HG02759 (cell line): ENCODE results near the gene ITPKB.
A peak's percentile ranks its signal among the peaks of the same experiment; 100 is the strongest.
"Not testable (repeated sequence)": the region's sequence is repeated elsewhere in the genome, so short reads cannot be mapped to it uniquely, and the experiment has no call there.

Source experiments
- ATAC-seq: cut with Tn5 transposase; IDR thresholded peaks from one replicate; pipeline ENCODE4 v1.9.1; 2021; ENCODE audit warnings: mild to moderate bottlenecking, moderate library complexity; ENCODE audit not compliant: unreplicated experiment

The ITPKB gene

GRCh38 chr1:226732856-226733291, 6.2 kb downstream of the ITPKB start:
- no peak for ATAC-seq

DNA sequence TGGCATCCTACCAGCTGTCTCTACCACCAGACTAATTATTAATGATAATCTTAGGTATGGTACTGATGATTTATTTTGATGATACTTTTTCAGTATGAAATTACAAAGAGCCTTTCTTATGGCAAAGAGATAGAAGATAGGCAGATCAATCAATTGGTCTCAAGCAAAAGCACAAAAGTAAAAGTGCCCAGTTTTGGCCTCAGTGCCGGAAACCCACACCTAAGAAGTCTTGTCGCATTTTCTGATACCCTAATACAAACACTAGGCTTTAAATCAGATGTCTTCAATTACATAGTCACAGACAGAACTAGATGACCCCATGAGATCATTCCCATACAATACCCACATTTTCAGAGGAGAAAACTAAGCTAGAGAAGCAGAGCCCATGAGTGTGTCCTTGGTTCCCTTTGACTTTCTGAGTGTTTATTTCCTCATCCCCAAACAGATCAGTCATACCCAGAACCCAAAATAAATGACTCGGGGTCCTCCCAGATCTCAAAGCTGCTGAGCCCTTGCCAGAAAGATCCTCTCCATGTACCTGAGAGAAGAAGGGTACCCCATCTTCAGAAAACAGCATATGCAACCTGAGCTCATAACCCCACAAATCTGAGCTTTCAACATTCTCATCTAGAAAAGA, 7.7 kb downstream of the ITPKB start:
- ATAC-seq = no peak

DNA sequence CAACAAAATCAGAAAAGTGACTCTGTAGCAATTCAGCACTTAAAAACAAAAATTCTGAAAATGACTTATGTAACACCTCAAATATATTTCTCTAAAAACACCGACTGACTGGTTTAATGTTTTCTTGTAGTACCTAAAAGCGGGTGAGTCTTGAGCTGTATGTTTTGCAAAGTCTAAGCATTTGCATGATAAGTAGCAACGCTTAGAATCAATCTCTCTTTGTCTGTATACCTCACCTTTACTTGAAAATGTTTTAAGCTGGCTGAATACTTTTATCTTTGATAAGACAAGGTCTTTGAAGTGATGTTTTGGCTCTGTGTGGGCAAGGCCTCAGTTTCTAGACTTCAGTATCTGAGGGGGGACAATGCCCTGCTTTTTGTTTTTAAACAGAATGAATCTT, 8.2 kb downstream of the ITPKB start:
- ATAC-seq = no peak

DNA sequence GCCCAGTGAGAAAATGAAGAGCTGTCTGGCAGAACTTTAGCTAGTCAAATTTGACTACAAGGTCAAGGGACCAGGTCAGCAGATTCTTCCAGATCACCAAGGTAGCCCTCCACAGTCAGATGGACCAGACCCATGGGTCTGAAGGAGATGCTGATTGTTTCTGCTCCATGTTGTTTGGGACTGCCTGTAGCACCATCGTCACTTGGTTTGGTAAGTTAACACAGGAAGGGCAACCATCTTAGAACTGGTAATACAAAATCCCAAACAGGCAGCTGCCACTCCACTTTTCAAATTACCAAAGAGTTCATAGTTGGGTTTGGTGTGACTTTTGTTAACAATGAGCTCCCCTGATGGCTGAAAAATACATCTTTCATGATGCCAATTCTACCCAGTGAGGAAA, 9.0 kb downstream of the ITPKB start:
- ATAC-seq = no peak

GRCh38 chr1:226728448-226728847, 10.6 kb downstream of the ITPKB start:
- ATAC-seq = no peak

- no peak for ATAC-seq
Measured at GRCh38 chr1:226725897-226726267, 13.2 kb downstream of the ITPKB start.

DNA sequence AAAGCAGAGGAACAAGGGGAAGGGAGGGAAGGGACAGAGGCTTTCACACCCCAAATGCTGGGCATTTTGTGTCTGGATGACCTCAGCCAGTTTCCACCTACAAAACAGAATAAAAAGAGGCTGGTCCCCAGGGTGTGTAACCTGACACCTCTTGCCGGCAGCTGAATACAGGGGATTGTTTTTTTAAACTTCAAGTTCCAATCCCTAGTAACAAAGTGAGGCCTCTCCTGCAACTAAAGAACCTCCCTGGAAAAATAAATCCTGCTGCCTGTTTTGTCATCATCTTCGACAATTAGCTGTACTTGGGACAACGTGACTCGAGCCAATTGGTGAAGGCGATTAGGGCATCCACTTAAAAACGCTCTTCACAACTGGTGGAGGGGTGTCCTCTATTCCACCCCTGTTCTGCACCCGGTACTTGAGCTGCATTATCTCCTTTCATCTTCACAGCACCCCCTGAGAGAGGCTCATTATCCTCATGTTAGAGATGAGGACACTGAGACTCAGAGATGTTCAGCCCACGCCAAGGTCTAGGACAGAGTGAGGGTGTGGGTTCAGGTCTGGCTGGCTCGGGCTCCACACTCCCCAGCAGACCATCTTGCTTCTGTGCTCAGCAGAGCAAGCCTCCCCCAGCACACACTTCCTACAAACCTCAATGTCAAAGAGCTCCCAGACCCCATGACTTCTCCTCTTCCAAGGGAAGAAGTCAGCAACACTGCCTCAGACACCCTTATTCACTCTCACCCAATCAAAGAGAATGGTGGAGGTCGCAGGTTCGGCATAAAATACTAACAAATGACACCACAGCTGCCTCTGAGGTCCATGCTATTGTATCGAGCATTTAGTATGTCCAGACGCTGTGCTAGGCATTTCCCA, 15.2 kb downstream of the ITPKB start:
- ATAC-seq = no peak

DNA sequence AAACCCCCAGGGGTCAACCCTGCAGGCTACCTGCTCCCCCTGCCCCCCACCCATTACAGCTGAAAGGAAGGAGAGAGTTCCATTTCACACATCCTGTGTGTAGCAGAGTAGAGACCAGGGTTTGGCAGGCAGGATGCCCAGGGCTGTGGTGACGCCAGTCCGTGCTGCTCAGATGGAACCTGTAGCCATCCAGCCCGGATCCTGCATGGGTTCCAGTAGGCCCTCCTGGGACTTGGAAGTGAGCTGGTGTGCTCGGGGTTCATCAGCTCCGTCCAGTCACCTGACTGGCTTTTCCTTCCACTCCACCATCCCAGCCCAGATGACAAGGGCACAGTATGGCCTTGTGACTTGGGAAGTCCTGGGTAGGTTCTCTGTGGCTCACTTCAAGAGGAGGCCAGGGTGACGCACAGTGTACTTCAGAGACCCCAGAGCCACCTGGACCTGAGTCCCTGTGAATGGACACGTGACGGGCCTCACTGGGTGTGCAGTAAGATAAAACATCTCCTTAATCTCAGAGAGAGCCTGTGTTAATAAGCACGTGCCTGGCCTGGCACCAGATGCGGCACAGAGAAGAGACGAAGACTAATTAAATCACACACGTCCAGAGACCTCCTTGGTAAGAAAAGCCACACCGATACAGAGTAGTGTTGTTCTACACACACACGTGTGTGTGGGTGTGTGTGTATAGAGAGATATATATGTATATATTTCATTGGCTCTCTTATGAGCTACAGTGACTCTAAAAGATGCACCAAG, 16.0 kb downstream of the ITPKB start:
- ATAC-seq = no peak

DNA sequence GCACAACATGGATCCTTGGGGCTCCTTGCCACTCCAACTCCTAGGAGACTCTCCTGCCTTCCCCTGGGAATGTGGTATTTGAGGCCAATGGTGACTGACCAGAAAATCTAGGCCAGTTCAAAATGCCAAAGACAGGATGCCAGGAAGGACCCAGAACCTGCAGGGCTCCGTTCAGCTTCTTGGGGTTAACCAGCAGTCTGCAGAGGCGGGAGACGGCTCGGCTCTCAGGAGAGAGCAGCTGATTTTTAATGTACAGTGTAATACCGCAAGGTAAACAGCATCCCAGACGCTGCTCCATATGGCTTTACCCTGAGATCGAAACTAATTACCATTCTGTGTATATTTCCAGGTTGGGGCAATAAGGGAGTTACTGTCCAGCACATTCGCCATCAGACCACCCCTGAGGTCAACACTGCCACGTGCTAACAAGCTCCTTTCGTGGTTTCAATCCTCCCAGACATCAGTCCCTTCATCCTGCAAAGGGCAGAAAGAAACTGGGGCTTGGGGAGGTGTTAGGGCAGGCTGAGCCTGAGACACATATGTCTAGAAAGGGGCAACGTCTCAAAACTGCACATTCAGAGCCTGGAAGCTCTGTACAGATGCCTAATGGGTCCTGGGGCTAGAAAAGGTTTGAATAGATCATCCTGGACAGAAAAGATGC, 16.7 kb downstream of the ITPKB start:
- ATAC-seq = no peak

GRCh38 chr1:226720574-226720973, 18.5 kb downstream of the ITPKB start:
- ATAC-seq = not testable (repeated sequence)

DNA sequence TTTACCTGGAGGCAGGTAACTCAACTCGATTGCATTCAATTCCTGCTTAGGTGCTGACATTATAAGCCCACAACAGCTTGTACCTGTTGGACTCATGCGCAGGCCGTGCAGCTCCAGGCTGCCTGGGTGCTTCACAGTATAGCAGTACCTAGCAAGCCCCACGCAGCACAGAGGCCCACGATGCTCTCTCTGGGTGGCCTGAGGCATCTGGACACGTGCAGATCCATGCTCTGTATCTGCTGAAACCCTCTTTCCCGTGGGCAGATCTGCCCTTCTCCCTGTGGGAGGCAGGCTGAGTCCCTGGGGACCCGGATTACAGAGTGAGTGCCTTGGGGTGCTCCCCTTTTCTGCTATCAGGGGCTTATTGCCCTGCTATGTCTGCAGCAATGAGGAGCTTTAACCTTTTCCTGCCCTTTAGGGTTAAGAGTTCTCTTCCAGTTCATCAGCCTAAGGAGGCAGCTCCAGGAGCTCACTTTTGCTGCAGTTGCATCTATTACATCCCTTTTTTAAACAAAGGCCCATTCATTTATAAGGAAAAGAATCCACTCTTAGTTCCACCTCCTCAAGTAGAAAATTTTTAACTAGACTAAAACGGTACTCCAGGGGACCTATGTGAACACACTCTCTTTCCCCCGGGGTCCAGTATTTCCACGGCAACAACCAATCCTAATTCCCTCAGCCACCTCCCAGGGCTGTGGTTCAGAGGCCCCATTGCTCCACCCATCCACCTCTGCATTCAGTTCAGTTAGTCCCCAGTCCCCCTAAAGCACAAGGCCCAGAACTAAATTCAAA, 19.3 kb downstream of the ITPKB start:
- no peak for ATAC-seq

DNA sequence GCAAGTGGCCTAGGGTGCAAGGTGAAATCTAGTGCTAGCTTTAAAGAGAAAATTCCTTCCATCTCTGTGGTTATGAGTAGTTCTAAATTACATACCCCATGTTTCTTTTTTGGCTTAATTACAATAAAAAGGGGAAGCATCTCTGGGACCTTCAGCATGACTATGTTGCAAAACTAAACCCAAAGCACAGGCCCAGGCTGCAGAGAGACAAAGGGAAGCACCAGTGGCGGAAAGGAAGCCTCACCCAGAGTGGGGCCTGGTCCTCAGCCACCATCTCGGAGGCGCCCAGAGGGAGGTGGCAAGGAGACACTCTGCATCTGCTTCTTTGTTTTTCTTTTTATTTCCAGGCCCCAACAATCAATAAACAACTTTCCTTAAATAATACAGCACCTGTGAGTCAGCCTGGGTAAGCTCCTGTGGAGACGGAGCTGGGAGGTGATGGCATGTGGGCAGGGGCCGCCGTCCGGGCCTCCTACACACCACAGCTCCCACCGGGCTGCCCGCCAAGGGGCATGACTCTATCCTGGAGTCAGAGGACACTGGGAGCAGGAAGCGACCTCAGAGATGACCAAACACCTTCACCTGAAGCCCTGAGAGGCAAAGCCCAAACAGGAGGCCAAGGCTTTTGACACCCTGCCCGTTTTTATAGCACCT, 21.7 kb downstream of the ITPKB start:
- ATAC-seq = no peak

DNA sequence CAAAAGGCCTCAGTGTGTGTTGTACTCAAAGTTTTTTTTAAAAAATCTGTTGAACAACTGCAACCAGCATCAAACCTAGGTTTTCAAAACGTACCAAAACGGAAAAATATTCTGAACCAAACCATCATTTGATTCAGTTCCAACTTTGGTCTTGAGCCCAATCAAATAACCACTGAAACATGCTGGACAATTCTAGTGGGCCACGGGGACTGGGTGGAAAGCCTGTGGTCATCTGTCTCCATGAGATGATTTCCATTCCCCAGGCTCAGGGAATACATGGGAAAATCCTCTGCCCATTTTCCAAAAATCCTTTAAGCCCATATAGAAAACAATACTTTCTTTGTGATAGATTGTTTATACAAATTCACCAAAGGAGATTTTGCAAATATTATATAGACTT, 22.5 kb downstream of the ITPKB start:
- no peak for ATAC-seq

DNA sequence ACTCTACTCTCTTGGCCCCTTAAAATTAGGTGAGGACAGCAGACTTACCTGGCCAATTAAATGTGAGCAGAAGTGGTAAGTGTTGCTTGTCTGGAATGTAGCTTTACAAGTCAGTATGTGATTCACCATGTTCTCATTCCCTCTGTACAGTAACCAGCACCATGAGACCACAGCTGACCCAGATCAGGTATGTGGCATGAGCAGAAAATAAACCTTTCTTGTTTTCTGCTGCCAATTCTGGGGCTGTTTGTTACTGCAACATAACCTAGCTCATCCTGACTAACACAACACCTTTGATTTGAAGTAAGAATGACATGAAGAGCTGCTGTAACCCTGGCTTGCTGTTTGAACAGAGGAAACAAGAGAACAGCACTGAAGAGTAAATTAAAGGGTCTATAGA, 24.9 kb downstream of the ITPKB start:
- ATAC-seq = no peak

DNA sequence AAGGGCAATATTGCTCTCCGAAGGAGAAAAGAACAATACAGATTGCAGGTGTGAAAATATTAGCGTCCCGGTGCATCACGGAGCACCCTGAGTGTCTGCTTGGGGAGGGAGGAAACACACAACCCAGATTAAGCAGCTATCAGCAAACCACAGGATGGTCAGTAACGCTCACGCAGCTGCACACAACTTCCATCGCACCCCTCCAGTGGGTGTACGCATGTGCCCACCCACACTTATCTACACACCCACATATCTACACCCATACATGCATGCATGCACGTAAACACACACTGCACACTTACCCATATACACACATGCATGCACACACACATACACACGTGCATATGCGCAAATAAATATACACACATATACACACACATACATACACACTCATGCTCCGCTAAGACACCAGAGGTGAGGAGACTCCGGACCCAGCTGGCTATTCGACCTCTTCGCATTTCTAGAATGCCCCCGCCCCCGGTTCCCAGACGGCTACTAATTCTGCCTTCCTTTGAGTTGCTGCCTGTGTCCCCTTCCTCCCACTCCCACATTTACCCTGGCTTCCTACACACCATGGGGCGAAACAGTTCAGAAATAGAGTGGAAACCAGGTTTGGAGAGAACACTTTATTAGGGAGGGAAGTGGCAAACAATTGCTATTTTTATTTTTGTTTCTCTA, 26.2 kb downstream of the ITPKB start:
- peak; percentile 25 for ATAC-seq

GRCh38 chr1:226711976-226712741, 26.9 kb downstream of the ITPKB start:
- ATAC-seq = peak; percentile 83

DNA sequence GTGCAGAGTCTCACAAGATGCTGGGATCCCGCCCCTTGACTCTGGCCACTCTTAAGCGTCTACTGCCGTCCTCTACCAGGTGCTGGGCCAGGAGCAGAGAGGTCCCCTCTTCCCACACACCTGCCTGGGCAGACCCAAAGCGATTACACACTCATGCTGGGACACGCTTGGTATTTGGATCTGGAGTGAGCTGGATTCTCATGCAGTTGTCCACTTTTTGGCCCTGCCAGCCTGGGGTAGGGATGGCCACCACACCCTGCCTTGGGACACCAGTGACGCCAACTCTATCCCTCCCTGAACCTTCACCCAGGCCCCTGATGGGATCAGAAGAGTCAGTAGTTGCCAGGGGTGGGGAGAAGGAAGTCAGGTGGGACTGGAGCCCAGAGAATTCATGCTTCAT, 28.6 kb downstream of the ITPKB start:
- ATAC-seq = no peak

DNA sequence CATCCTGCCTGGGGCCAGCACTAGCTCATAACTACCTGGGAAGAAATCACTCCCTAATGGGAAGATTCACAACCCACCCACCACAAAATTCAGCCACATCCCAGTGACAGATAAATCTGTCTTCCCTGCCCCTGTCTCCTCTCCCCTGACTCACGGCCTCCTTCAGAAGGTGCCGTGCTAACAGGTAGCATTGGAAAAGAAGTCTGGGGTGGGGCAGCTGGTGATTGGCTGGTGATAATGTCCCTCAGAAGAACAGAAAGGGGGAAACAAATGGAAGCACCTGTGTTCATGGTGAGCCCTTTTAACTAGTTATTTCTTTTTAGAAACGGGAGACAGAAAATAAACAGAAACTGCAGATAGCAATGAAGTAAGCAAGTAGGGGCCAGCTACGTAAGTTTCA, 29.1 kb downstream of the ITPKB start:
- ATAC-seq = no peak

DNA sequence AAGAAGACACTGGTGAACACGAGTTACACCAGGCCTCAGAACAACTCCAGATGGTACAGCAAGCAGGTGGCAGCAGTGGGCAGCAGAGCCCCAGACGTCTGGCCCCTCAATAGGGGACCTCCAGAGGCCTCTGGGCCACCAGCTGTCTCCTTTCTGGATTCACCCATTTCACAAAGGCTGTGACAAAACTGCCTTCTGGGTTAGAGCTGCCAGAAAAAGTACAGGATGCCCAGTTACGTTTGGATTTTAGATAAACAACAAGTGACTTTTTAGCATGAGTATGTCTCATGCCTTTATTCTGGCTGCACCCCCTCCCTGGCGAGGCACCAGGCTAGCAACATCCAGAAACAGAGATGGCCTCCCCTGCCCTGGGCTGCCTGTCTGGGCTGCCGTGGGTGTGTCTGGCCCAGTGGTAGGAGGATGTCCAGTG, 30.1 kb downstream of the ITPKB start:
- ATAC-seq = no peak
